ENCODE measurements around the gene TRAPPC11. TPM values are rescaled to one million over a fixed set of nuclear protein-coding genes. Genes with fewer than 3 reads are reported as not detected.

Gene TRAPPC11
- total RNA-seq, 4 donors from 2014 or later, result 47.8 to 61.1 (median 52.1) TPM

DNA sequence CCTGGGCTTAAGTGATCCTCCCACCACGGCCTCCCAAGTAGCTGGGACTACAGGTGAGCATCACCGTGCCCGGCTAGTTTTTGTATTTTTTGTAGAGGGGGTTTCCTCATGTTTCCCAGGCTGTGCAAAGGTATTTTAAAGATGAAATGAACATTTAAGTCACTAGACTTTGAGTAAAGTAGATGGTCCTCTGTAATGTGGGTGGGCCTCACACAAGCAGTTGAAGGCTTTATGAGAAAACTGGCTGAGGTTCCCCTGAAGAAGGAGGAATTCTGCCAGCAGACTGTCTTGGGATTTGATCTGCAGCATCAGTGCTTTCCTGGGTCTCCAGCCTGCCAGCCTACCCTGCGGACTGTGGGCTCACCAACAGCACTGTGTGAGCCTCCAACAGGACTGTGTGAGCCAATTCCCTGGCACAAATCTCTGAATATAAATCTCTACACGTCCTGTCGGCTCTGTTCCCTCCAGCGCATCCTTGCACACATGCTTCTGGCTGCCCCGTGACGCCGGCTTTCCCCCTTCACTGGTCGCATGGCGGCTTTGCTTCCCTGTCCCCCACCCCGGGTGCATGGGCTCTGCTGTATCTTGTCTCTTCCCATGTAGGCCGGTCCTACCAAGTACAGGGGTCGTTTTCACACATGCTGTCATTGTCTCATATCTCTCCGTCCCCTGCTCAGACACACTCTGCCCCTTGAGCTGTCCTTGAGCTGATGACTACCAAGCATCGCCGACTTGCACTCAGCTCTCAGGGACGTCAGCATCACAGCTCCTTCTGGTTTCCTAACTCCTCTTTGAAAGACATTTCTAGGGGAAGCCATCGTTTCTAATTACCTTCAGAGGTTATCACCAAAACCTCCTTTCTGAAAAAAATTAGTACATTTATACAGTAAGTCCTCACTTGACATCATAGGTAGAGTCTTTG, 46.5 kb upstream of the TRAPPC11 start:
- no peaks in the 10 kb centered on the region for H3K9me3 ChIP-seq
- intact Hi-C loops (cut with DNase I; ENCODE audit: low total_unique reads) (no loop called here), in situ Hi-C loops (cut with MboI; ENCODE audit: low pct_ligation_motif_present in 1 of 4, low pct_unique_long_range_greater_than_20kb in 1 of 4, low sequenced_read_pairs in 3 of 4) (no loop called here)
- H3K27me3 ChIP-seq, result no peaks in the 10 kb centered on the region
- H3K4me3 ChIP-seq, result no peak overlapping the region
- TF ChIP-seq POLR2A (IDR thresholded peaks at IDR 0.05), result no peak
- TF ChIP-seq, protein P1, sequence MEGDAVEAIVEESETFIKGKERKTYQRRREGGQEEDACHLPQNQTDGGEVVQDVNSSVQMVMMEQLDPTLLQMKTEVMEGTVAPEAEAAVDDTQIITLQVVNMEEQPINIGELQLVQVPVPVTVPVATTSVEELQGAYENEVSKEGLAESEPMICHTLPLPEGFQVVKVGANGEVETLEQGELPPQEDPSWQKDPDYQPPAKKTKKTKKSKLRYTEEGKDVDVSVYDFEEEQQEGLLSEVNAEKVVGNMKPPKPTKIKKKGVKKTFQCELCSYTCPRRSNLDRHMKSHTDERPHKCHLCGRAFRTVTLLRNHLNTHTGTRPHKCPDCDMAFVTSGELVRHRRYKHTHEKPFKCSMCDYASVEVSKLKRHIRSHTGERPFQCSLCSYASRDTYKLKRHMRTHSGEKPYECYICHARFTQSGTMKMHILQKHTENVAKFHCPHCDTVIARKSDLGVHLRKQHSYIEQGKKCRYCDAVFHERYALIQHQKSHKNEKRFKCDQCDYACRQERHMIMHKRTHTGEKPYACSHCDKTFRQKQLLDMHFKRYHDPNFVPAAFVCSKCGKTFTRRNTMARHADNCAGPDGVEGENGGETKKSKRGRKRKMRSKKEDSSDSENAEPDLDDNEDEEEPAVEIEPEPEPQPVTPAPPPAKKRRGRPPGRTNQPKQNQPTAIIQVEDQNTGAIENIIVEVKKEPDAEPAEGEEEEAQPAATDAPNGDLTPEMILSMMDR (IDR thresholded peaks at IDR 0.05), result no peak
- TF ChIP-seq EP300 (IDR thresholded peaks at IDR 0.05; ENCODE audit: low read depth), result no peak
- no peak for TF ChIP-seq POLR2AphosphoS5 (IDR thresholded peaks at IDR 0.05)
- no peak overlapping the region for H3K27ac ChIP-seq
- no peaks in the 10 kb centered on the region for H3K4me1 ChIP-seq
- no peaks in the 10 kb centered on the region for H3K36me3 ChIP-seq
- DNase-seq, result no peak
- 75 to 83% methylated on average over 4 to 20 of the region's 20 CpGs for WGBS, 2 donors (ENCODE audit: low coverage in 1 of 2)

DNA sequence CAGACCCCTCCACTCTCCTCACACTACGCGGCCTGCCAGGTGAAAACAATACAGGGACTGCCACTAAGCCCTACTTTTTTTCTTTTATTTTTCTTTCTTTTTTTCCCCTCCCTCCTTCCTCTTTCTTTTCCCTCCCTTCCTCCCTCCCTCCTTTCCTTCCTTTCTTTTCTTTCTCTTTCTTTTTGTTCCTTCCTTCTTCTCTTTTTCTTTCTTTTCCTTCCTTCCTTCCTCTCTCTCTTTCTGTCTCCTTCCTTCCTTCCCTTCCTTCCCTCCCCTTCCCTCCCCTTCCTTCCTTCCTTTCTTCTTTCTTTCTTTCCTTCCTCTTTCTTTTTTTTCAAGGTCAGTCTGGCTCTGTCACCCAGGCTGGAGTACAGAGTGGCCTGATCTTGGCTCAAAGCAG, 42.0 kb upstream of the TRAPPC11 start:
- Histone ChIP-seq H3K4me3 (no peak overlapping the region), H3K9me3 (no peaks in the 10 kb centered on the region), H3K4me1 (no peaks in the 10 kb centered on the region), H3K27me3 (no peaks in the 10 kb centered on the region), H3K27ac (no peak overlapping the region), H3K36me3 (no peaks in the 10 kb centered on the region)
- WGBS, 2 donors (ENCODE audit: low coverage in 1 of 2), result 100% methylated on average over 2 of the region's 2 CpGs
- TF ChIP-seq EP300 (IDR thresholded peaks at IDR 0.05; ENCODE audit: low read depth) (no peak), POLR2AphosphoS5 (IDR thresholded peaks at IDR 0.05) (no peak), POLR2A (IDR thresholded peaks at IDR 0.05) (no peak)
- TF ChIP-seq, protein P1 (IDR thresholded peaks at IDR 0.05), result no peak
- DNase-seq, result no peak
- intact Hi-C loops (cut with DNase I; ENCODE audit: low total_unique reads), result no loop called here
- in situ Hi-C loops (cut with MboI; ENCODE audit: low pct_ligation_motif_present in 1 of 4, low pct_unique_long_range_greater_than_20kb in 1 of 4, low sequenced_read_pairs in 3 of 4), result no loop called here

DNA sequence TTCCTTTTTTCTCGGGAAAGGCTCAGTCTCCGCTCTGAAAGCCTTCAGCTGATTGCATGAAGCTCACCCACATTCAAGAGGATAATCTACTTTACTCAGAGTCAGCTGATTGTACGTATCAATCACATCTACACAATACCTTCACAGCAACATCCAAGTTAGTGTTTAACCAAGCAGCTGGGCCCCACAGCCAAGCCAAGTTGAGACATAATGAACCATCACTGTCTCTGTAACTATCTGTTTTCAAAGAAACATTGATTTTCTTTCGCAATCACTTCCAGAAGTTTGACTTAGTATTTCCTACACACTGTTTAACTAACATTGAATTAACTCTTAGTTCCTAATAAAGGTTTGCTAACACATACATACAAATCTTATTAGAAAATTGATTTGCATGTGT, 40.4 kb upstream of the TRAPPC11 start:
- Histone ChIP-seq H3K9me3 (no peaks in the 10 kb centered on the region), H3K4me1 (no peaks in the 10 kb centered on the region), H3K4me3 (no peak overlapping the region), H3K36me3 (no peaks in the 10 kb centered on the region), H3K27me3 (no peaks in the 10 kb centered on the region), H3K27ac (no peak overlapping the region)
- TF ChIP-seq POLR2AphosphoS5 (IDR thresholded peaks at IDR 0.05), result no peak
- no peak for TF ChIP-seq POLR2A (IDR thresholded peaks at IDR 0.05)
- TF ChIP-seq, protein P1 (IDR thresholded peaks at IDR 0.05), result no peak
- TF ChIP-seq EP300 (IDR thresholded peaks at IDR 0.05; ENCODE audit: low read depth), result no peak
- WGBS, 2 donors (ENCODE audit: low coverage in 1 of 2), result 82 to 89% methylated on average over 1 to 4 of the region's 4 CpGs
- DNase-seq, result no peak
- intact Hi-C loops (cut with DNase I; ENCODE audit: low total_unique reads) (no loop called here), in situ Hi-C loops (cut with MboI; ENCODE audit: low pct_ligation_motif_present in 1 of 4, low pct_unique_long_range_greater_than_20kb in 1 of 4, low sequenced_read_pairs in 3 of 4) (no loop called here)

DNA sequence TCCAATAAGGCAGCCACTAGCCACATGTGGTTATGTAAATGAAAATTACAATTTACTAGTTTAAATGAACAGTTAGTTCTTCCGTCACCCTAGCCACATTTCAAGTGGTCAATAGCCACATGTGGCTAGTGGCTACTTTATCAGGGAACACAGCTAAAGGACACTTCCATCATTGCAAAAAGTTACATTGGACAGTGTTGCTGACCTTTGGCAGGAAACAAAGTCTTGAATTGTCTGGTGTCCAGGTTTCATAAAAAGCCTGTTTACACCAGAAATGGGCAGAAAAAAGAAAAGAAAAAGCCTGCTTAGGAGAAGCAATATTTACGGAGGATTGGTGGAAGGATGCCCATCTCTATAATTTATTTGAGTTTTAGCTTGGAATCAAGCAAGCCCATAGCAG, 38.7 kb upstream of the TRAPPC11 start:
- in situ Hi-C loops (cut with MboI; ENCODE audit: low pct_ligation_motif_present in 1 of 4, low pct_unique_long_range_greater_than_20kb in 1 of 4, low sequenced_read_pairs in 3 of 4), result no loop called here
- WGBS, 2 donors (ENCODE audit: low coverage in 1 of 2), result 71 to 81% methylated on average over 1 to 2 of the region's 2 CpGs
- no peaks in the 10 kb centered on the region for H3K4me1 ChIP-seq
- no peaks in the 10 kb centered on the region for H3K9me3 ChIP-seq
- H3K27me3 ChIP-seq, result no peaks in the 10 kb centered on the region
- intact Hi-C loops (cut with DNase I; ENCODE audit: low total_unique reads), result loop anchor here (5.0 kb wide), 1 partner anchor 1833 kb away; no protein-coding TSS in a partner anchor
- no peak for DNase-seq
- H3K4me3 ChIP-seq, result no peak overlapping the region
- no peak overlapping the region for H3K27ac ChIP-seq
- TF ChIP-seq POLR2A (IDR thresholded peaks at IDR 0.05), result no peak
- H3K36me3 ChIP-seq, result no peaks in the 10 kb centered on the region
